KG1 (cell line): ENCODE measurements around the gene POLR3H.

Experiments
- DNase-seq: peaks from one replicate; lab custom pipeline; 2025; lab: John Stamatoyannopoulos, UW

POLR3H gene

GRCh38 chr22:41516462-41516861 lies 27.8 kb downstream of the POLR3H start:
- no peak for DNase-seq

- DNase-seq: no peak
These were observed 30.9 kb downstream of the POLR3H start for GRCh38 chr22:41513391-41513790.

- DNase-seq: no peak
These were observed 31.7 kb downstream of the POLR3H start for GRCh38 chr22:41512421-41513194.

DNA sequence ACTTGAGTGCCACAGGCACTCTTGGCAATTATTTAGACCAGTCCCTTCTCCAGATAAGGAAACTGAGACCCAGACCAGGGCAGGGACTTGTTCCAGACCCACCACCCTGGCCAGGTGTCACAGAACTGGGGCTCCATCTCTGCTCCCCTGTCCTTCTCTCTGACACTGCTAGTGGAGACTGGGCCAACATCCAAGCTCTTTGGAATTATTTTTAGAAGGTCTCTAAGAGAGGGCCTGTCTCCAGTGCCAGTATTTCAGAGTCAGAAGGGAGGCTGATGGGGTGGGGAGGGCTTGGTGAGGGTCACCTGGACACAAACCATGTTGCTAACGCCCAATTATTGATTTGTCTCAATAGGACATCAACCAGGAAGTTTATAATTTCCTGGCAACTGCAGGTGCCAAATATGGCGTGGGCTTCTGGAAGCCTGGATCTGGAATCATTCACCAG lies 32.7 kb downstream of the POLR3H start:
- DNase-seq: no peak

- no peak for DNase-seq
These were observed 35.5 kb downstream of the POLR3H start for GRCh38 chr22:41508770-41509170.

DNA sequence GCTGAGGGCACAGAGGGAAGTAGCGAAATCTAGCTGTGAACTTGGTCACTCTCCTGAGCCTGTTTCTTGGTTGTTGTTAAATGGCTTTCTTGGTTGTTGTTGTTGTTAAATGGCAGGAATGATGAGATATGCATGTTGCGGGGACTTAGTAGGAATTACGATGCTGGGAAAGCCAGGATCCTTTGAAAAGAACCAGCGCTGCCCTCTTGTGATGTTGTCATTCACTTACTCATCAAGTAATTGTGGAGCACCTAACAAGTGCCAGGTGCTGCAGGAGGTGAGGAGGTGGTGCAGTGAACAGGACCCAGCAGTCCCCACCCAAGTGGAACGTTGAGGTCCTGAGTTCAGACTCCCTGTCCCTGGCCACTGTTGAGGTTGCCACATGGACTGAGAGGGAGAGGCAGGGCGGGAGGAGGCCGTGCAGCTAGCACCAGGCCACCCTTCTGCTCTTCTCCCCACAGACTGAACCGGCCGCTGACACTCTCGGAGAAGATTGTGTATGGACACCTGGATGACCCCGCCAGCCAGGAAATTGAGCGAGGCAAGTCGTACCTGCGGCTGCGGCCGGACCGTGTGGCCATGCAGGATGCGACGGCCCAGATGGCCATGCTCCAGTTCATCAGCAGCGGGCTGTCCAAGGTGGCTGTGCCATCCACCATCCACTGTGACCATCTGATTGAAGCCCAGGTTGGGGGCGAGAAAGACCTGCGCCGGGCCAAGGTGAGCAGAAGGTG lies 36.8 kb downstream of the POLR3H start:
- DNase-seq: no peak

DNA sequence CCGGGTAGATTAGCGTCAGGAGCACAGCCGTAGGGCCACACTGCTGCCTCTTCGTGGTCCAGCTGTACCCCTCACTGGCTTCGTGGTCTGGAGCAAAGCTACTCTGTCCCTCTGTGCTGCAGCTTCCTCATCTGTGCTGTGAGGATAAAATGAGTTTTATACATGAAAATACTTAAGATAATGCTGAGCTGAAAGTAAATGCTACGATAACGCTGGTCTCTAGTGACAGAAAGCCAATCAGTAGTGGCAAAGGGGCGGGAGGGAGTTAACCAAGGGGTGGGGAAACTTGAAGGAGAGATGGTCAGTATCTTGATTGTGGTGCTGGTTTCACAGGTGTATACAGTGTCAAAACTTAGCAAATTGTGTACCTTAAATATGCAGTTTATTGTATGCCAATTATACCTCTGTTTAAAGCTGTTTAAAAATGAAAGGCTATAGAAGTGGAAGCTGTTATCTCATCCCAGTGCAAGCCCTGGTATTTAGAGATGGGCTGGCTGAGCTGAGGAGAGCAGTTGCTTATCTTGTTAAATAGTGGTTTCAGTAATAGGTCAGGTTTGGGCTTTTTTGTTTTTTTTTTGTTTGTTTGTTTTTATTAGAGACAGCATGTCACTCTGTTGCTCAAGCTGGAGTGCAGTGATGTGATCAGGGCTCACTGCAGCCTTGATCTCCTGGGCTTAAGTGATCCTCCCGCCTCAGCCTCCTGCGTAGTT lies 38.6 kb downstream of the POLR3H start:
- no peak for DNase-seq

DNA sequence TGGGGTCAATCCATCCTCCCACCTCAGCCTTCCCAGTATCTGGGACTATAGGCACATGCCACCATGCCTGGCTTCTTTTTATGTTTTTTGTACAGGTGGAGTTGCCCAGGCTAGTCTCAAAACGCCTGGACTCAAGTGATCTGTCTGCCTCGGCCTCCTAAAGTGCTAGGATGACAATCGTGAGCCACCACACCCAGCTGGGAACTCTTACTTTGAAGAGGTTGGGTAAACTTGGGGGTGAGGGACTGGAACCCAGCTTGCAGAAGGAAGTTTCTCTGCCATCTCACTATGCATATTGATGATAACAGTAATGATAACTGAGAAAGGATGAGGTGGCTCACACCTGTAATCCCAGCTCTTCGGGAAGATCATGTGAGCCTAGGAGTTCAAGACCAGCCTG lies 39.5 kb downstream of the POLR3H start:
- DNase-seq: no peak

- no peak for DNase-seq
These were observed 39.9 kb downstream of the POLR3H start for GRCh38 chr22:41504397-41504796.

- DNase-seq: no peak
These were observed 43.1 kb downstream of the POLR3H start for GRCh38 chr22:41501209-41501608.

DNA sequence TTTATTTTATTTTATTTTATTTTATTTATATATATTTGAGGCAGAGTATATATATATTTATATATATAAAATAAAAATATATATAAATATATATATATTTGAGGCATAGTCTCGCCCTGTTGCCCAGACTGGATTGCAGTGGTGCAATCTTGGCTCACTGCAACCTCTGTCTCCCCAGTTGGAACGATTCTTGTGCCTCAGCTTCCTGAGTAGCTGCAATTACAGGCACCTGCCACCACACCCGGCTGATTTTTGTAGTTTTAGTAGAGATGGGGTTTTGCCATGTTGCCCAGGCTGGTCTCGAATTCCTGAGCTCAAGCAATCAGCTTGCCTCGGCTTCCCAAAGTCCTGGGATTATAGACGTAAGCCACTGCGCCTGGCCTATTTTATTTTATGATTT lies 44.0 kb downstream of the POLR3H start:
- no peak for DNase-seq

GRCh38 chr22:41499624-41500280 lies 44.5 kb downstream of the POLR3H start:
- DNase-seq: no peak

- DNase-seq: no peak
These were observed 45.9 kb downstream of the POLR3H start for GRCh38 chr22:41498303-41498835.

- no peak for DNase-seq
These were observed 52.7 kb downstream of the POLR3H start for GRCh38 chr22:41491374-41492100.

DNA sequence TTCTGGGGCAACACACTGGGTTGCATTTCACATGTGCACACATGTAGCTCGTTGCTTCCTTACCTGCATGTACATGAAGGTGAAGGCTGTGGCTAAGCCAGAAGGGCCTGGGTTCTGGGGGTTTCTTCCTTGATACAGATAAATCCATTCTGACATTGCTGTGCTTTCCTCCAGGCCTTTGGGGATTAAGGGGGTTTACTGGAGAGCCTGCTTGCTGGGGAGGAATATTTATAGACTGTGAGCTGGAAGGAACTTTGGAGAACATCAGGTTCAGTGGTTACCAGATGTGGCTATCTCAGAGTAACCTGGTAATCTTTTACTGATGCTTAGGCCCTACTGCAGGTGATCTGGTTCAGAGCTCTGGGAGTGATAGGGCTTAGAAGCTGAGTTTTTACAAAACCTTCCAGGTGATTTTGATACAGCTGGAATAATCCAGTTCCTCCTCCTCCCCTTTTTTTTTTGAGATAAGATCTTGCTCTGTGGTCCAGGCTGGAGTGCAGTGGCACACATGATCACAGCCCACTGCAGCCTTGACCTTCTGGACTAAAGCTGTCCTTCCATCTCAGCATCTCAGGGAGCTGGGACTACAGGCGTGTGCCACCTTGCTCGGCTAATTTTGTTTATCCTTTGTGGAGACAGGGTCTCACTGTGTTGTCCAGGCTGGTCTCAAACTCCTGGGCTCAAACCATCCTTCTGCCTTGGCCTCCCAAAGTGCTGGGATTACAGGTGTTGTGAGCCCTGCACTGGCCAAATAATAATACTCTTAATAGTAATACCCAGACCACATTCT lies 55.5 kb downstream of the POLR3H start:
- DNase-seq: no peak

GRCh38 chr22:41488076-41488475 lies 56.2 kb downstream of the POLR3H start:
- no peak for DNase-seq

GRCh38 chr22:41487037-41487935 lies 57.0 kb downstream of the POLR3H start:
- DNase-seq: no peak

GRCh38 chr22:41485033-41485432 lies 59.2 kb downstream of the POLR3H start:
- no peak for DNase-seq

- DNase-seq: no peak
These were observed 61.8 kb downstream of the POLR3H start for GRCh38 chr22:41482319-41482935.
